K562 (cell line): ENCODE data around the gene RGS19. TPM values are rescaled to one million over a fixed set of nuclear protein-coding genes. Genes with fewer than 3 reads are reported as not detected.
A peak's percentile ranks its signal among the peaks of the same experiment; 100 is the strongest.

ENCODE experiments used
- BDP1 ChIP-seq: IDR thresholded peaks from 3 replicates; pipeline ENCODE4 v1.6.1; 2011; ENCODE audit not compliant: insufficient read length, insufficient read depth
- CBFA2T2 ChIP-seq: fragments of 450-650 bp; conservative IDR thresholded peaks from 2 replicates; pipeline ENCODE4 v1.6.1; 2017; ENCODE audit warnings: mild to moderate bottlenecking
- FOXP1 ChIP-seq: sonication (generic); formaldehyde crosslinking; IDR thresholded peaks from 2 replicates; pipeline ENCODE4 v1.8.0; 2022; ENCODE audit warnings: mild to moderate bottlenecking, missing genetic modification reagents
- HDAC3 ChIP-seq: fragments of 450-650 bp; IDR thresholded peaks from 2 replicates; pipeline ENCODE4 v1.6.1; 2018; ENCODE audit warnings: borderline replicate concordance, mild to moderate bottlenecking, moderate library complexity; ENCODE audit not compliant: partially characterized antibody
- HNRNPLL ChIP-seq: fragments of 200-400 bp; formaldehyde crosslinking; IDR thresholded peaks from 2 replicates; pipeline ENCODE4 v1.6.1; 2017; ENCODE audit warnings: low read length, low read depth, mild to moderate bottlenecking; ENCODE audit not compliant: poor library complexity, severe bottlenecking
- KAT8 ChIP-seq: fragments of 450-650 bp; IDR thresholded peaks from 2 replicates; pipeline ENCODE4 v1.6.1; 2016; ENCODE audit warnings: low read depth, mild to moderate bottlenecking
- KLF13 ChIP-seq: fragments of 450-650 bp; IDR thresholded peaks from 2 replicates; pipeline ENCODE4 v1.6.1; 2016; ENCODE audit warnings: missing genetic modification characterization, low read depth, mild to moderate bottlenecking, missing compliant biosample characterization, moderate library complexity, borderline replicate concordance
- NFYB ChIP-seq: IDR thresholded peaks from 2 replicates; pipeline ENCODE4 v1.6.1; 2011; ENCODE audit warnings: mild to moderate bottlenecking, moderate library complexity; ENCODE audit not compliant: insufficient read length; ENCODE audit errors: extremely low read depth
- POLR3A ChIP-seq: IDR thresholded peaks from 2 replicates; pipeline ENCODE4 v1.6.1; 2011; ENCODE audit warnings: borderline replicate concordance, mild to moderate bottlenecking, moderate library complexity; ENCODE audit not compliant: insufficient read length, insufficient read depth; ENCODE audit errors: extremely low read depth
- RNF2 ChIP-seq: sonication (generic); IDR thresholded peaks from 2 replicates; pipeline ENCODE4 v1.6.1; 2016
- SAFB2 ChIP-seq: fragments of 200-400 bp; formaldehyde crosslinking; IDR thresholded peaks from 2 replicates; pipeline ENCODE4 v1.6.1; 2018; ENCODE audit warnings: borderline replicate concordance, low read length, low read depth, moderate library complexity; ENCODE audit not compliant: severe bottlenecking
- SIN3B ChIP-seq: fragments of 450-650 bp; IDR thresholded peaks from 2 replicates; pipeline ENCODE4 v1.6.1; 2017; ENCODE audit warnings: low read depth, mild to moderate bottlenecking, moderate library complexity
- SMARCA4 ChIP-seq: fragments of 450-650 bp; IDR thresholded peaks from 2 replicates; pipeline ENCODE4 v1.6.1; 2016
- SMARCC2 ChIP-seq: fragments of 450-650 bp; IDR thresholded peaks from 2 replicates; pipeline ENCODE4 v1.6.1; 2017; ENCODE audit warnings: antibody characterized with exemption, moderate library complexity, mild to moderate bottlenecking, low read depth
- SNRNP70 ChIP-seq: fragments of 200-400 bp; formaldehyde crosslinking; optimal IDR thresholded peaks from 2 replicates; pipeline ENCODE3; 2017; ENCODE audit warnings: low read depth, low read length
- SRF ChIP-seq, 2 experiments: fragments of 250-450, 450-650 bp in 1 of 2; sonication (Bioruptor Pico) in 1 of 2; sonication (generic) in 1 of 2; formaldehyde crosslinking; IDR thresholded peaks; 2 replicates each; pipeline versions ENCODE4 v1.5.0 to v1.5.1; 2020 to 2022; ENCODE audit warnings: mild to moderate bottlenecking in 1 of 2, missing genetic modification reagents in 1 of 2
- ZNF311 ChIP-seq: fragments of 250-450 bp; sonication (Bioruptor Pico); IDR thresholded peaks from 2 replicates; pipeline ENCODE4 v1.4.0; 2020; ENCODE audit warnings: mild to moderate bottlenecking, moderate library complexity
- ZNF436 ChIP-seq: fragments of 250-450, 450-650 bp; sonication (Bioruptor Pico); formaldehyde crosslinking; IDR thresholded peaks from 2 replicates; pipeline ENCODE4 v1.7.0; 2020; ENCODE audit warnings: mild to moderate bottlenecking
- polyA plus RNA-seq, 8 experiments: library from polyadenylated mRNA; depleted of rRNA in 4 of 8; stranded (reverse) in 5 of 8; unstranded in 3 of 8; fragments of >200 nt; fragmentation: Nextera tagmentation in 2 of 8; fragmentation: Illumina TruSeq in 1 of 8; extraction: Ambion mirVana in 2 of 8; extraction: Trizol in 1 of 8; gene quantifications; 2 replicates each; pipeline versions ENCODE4 v1.2.1 to v1.2.3, GENCODE V29; 2011 to 2014; ENCODE audit warnings: inconsistent platforms in 1 of 8, missing spikeins in 1 of 8
- total RNA-seq, 7 experiments: library from RNA; depleted of rRNA in 6 of 7; stranded (reverse); fragments of >200 nt in 6 of 7; fragmentation: Illumina TruSeq in 2 of 7; extraction: Trizol in 2 of 7; gene quantifications; 2 replicates each; pipeline versions ENCODE4 v1.2.1 to v1.2.3, GENCODE V29; 2011 to 2021; ENCODE audit warnings: low replicate concordance in 1 of 7
- TF ChIP-seq, protein P1 (sequence below): fragments of 250-450 bp; sonication (Bioruptor Pico); IDR thresholded peaks from 2 replicates; pipeline ENCODE4 v1.5.0; 2020; ENCODE audit warnings: mild to moderate bottlenecking, borderline replicate concordance
- TF ChIP-seq, protein P2 (sequence below): sonication (generic); formaldehyde crosslinking; IDR thresholded peaks from 2 replicates; pipeline ENCODE4 v1.8.0; 2022; ENCODE audit warnings: missing genetic modification reagents, mild to moderate bottlenecking, borderline replicate concordance
- TF ChIP-seq, protein P3 (sequence below): fragments of 250-450 bp; sonication (Bioruptor Pico); IDR thresholded peaks from 2 replicates; pipeline ENCODE4 v1.5.0; 2022; ENCODE audit warnings: mild to moderate bottlenecking
- TF ChIP-seq, protein P4 (sequence below): fragments of 450-650 bp; IDR thresholded peaks from 2 replicates; pipeline ENCODE4 v1.7.0; 2016; ENCODE audit warnings: borderline replicate concordance

The RGS19 gene
- total and polyA plus RNA-seq, 9 of the 15 experiments (the other 6 are each of a cell fraction or from before 2014, with no cell fraction given) = 0.41 to 23.7 (median 14.6) TPM

DNA sequence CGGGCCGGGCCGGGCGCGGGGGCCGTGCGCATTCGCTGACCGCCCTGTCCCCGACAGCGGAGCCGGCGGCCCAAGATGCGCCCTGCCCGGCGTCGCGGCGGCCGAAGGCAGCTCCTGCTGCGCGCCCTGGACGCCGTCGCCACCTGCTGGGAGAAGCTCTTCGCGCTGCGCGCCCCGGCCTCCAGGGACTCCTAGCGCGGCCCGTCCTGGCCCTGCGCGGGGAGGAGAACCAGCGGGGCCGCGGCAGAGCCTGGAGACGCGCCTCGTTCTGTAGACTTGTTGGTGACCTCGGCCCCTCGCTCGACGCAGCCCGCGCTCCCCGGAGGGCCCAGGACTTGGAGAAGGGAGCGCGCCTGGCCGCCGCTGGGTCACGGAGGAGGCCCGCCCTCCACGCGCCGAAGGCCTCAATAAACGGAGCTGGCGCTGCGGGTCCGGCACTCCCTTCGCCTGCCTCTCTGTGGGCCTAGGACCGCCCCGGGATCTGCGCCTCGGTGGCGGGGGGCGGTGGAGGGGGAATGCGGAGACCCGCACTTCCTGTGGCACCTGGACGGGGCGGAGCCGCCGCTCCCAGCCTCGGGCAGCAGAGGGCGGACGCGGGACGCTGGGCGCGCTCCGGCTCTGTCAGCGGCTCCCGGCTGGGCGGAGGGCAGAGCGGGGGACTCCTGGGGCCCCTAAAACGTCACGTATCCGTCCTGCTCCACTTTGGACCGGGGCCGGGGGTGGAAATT lies 40.6 kb downstream of the RGS19 start (continued):
- TF ChIP-seq HDAC3 = no peak
- TF ChIP-seq KLF13 (tag) = no peak
- TF ChIP-seq ZNF311 (CRISPR knock-in tag) = no peak
- no peak for TF ChIP-seq RNF2
- no peak for TF ChIP-seq SRF (CRISPR knock-in tag; IDR thresholded peaks at IDR 0.05)
- TF ChIP-seq, protein P1, sequence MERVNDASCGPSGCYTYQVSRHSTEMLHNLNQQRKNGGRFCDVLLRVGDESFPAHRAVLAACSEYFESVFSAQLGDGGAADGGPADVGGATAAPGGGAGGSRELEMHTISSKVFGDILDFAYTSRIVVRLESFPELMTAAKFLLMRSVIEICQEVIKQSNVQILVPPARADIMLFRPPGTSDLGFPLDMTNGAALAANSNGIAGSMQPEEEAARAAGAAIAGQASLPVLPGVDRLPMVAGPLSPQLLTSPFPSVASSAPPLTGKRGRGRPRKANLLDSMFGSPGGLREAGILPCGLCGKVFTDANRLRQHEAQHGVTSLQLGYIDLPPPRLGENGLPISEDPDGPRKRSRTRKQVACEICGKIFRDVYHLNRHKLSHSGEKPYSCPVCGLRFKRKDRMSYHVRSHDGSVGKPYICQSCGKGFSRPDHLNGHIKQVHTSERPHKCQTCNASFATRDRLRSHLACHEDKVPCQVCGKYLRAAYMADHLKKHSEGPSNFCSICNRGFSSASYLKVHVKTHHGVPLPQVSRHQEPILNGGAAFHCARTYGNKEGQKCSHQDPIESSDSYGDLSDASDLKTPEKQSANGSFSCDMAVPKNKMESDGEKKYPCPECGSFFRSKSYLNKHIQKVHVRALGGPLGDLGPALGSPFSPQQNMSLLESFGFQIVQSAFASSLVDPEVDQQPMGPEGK (CRISPR knock-in tag) = no peak
- TF ChIP-seq SMARCC2 = no peak
- TF ChIP-seq HNRNPLL = peak; percentile 48
- no peak for TF ChIP-seq NFYB
- TF ChIP-seq BDP1 = no peak
- 0 out of 2 replicates have a peak, but pooled peaks have one; percentile 66 for TF ChIP-seq SIN3B
- TF ChIP-seq, protein P2, sequence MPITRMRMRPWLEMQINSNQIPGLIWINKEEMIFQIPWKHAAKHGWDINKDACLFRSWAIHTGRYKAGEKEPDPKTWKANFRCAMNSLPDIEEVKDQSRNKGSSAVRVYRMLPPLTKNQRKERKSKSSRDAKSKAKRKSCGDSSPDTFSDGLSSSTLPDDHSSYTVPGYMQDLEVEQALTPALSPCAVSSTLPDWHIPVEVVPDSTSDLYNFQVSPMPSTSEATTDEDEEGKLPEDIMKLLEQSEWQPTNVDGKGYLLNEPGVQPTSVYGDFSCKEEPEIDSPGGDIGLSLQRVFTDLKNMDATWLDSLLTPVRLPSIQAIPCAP = no peak
- TF ChIP-seq, protein P3, sequence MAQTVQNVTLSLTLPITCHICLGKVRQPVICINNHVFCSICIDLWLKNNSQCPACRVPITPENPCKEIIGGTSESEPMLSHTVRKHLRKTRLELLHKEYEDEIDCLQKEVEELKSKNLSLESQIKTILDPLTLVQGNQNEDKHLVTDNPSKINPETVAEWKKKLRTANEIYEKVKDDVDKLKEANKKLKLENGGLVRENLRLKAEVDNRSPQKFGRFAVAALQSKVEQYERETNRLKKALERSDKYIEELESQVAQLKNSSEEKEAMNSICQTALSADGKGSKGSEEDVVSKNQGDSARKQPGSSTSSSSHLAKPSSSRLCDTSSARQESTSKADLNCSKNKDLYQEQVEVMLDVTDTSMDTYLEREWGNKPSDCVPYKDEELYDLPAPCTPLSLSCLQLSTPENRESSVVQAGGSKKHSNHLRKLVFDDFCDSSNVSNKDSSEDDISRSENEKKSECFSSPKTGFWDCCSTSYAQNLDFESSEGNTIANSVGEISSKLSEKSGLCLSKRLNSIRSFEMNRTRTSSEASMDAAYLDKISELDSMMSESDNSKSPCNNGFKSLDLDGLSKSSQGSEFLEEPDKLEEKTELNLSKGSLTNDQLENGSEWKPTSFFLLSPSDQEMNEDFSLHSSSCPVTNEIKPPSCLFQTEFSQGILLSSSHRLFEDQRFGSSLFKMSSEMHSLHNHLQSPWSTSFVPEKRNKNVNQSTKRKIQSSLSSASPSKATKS = no peak
- no peak for TF ChIP-seq CBFA2T2
- TF ChIP-seq, protein P4, sequence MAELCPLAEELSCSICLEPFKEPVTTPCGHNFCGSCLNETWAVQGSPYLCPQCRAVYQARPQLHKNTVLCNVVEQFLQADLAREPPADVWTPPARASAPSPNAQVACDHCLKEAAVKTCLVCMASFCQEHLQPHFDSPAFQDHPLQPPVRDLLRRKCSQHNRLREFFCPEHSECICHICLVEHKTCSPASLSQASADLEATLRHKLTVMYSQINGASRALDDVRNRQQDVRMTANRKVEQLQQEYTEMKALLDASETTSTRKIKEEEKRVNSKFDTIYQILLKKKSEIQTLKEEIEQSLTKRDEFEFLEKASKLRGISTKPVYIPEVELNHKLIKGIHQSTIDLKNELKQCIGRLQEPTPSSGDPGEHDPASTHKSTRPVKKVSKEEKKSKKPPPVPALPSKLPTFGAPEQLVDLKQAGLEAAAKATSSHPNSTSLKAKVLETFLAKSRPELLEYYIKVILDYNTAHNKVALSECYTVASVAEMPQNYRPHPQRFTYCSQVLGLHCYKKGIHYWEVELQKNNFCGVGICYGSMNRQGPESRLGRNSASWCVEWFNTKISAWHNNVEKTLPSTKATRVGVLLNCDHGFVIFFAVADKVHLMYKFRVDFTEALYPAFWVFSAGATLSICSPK = no peak
- no peak for TF ChIP-seq ZNF436 (CRISPR knock-in tag)
- no peak for TF ChIP-seq KAT8
- no peak for TF ChIP-seq SMARCA4
- TF ChIP-seq FOXP1 (CRISPR knock-in tag) = peak; percentile 90
- no peak for TF ChIP-seq SNRNP70
- no peak for TF ChIP-seq SAFB2
- no peak for TF ChIP-seq POLR3A
